SK-N-SH (cell line): ENCODE measurements around the gene IPMK. TPM values are rescaled to one million over a fixed set of nuclear protein-coding genes. Genes with fewer than 3 reads are reported as not detected.

Experiments
- CTCF ChIA-PET: fragments of 300-600, 350-600 bp; formaldehyde crosslinking; extraction: SDS; loops from one replicate; lab custom pipeline; 2021; lab: Yijun Ruan, JAX
- POLR2A ChIA-PET: fragments of 350-600 bp; sonication (Branson Sonifier 250); formaldehyde crosslinking; extraction: SDS; loops from one replicate; lab custom pipeline; 2020; ENCODE audit warnings: antibody characterized with exemption, inconsistent platforms; lab: Yijun Ruan, JAX
- DNase-seq: peaks from one replicate; pipeline ENCODE4 v3.0.0; 2012
- H2AFZ ChIP-seq: fragments of 200-600 bp; sonication (generic); 2 replicates; pipeline ENCODE4 v1.8.1; 2016; ENCODE audit warnings: antibody characterized with exemption, mild to moderate bottlenecking, low read depth
- H3F3A ChIP-seq: fragments of 200-600 bp; sonication (generic); replicated peaks from 2 replicates; pipeline ENCODE3; 2016; ENCODE audit warnings: antibody characterized with exemption, mild to moderate bottlenecking; ENCODE audit not compliant: insufficient read depth
- H3K27ac ChIP-seq, 2 experiments: fragments of 200-500 bp in 1 of 2; fragments of 200-600 bp in 1 of 2; sonication (Bioruptor generic) in 1 of 2; sonication (generic), shearing (Covaris generic) in 1 of 2; 2 replicates each; pipeline versions ENCODE4 v1.5.1 to v1.6.1; 2014 to 2016; ENCODE audit warnings: low read depth in 2 of 2, inconsistent platforms in 1 of 2, low read length in 1 of 2, mild to moderate bottlenecking in 1 of 2, mixed read lengths in 1 of 2
- H3K27me3 ChIP-seq: fragments of 200-600 bp; sonication (generic), shearing (Covaris generic); 2 replicates; pipeline ENCODE4 v1.6.1; 2016; ENCODE audit warnings: mixed run types; ENCODE audit not compliant: insufficient read depth
- H3K36me3 ChIP-seq, 2 experiments: fragments of 200-500 bp in 1 of 2; fragments of 200-600 bp in 1 of 2; sonication (Bioruptor generic) in 1 of 2; sonication (generic) in 1 of 2; replicated peaks in 1 of 2; 2 replicates each; pipeline versions ENCODE3 to v1.5.1; 2014 to 2016; ENCODE audit warnings: low read length in 1 of 2, mild to moderate bottlenecking in 1 of 2; ENCODE audit not compliant: insufficient read depth in 2 of 2, control insufficient read depth in 1 of 2
- H3K4me1 ChIP-seq, 2 experiments: fragments of 200-500 bp in 1 of 2; fragments of 200-600 bp in 1 of 2; sonication (Bioruptor generic) in 1 of 2; sonication (generic), shearing (Covaris generic) in 1 of 2; 2 replicates each; pipeline versions ENCODE4 v1.5.1 to v1.6.1; 2014 to 2016; ENCODE audit warnings: low read depth in 1 of 2, low read length in 1 of 2, mixed run types in 1 of 2; ENCODE audit not compliant: insufficient read depth in 2 of 2, control insufficient read depth in 1 of 2
- H3K4me2 ChIP-seq: fragments of 200-600 bp; sonication (generic), shearing (Covaris generic); 2 replicates; pipeline ENCODE4 v1.6.1; 2017; ENCODE audit warnings: mixed run types
- H3K4me3 ChIP-seq, 2 experiments: fragments of 200-500 bp in 1 of 2; fragments of 200-600 bp in 1 of 2; sonication (Bioruptor generic) in 1 of 2; sonication (generic), shearing (Covaris generic) in 1 of 2; 2 replicates each; pipeline versions ENCODE4 v1.5.1 to v1.8.1; 2014 to 2016; ENCODE audit warnings: low read depth in 2 of 2, inconsistent platforms in 1 of 2, low read length in 1 of 2, mild to moderate bottlenecking in 1 of 2, mixed read lengths in 1 of 2, moderate library complexity in 1 of 2
- H3K79me2 ChIP-seq: fragments of 200-600 bp; sonication (generic); 2 replicates; pipeline ENCODE4 v1.8.1; 2017; ENCODE audit warnings: mild to moderate bottlenecking; ENCODE audit not compliant: insufficient read depth
- H3K9ac ChIP-seq: fragments of 200-600 bp; sonication (generic); 2 replicates; pipeline ENCODE4 v1.6.1; 2017; ENCODE audit warnings: mixed run types
- H3K9me2 ChIP-seq: fragments of 200-600 bp; sonication (generic); 2 replicates; pipeline ENCODE4 v1.6.1; 2017; ENCODE audit warnings: mixed run types
- H3K9me3 ChIP-seq: fragments of 200-600 bp; sonication (generic); 2 replicates; pipeline ENCODE4 v1.6.1; 2017; ENCODE audit warnings: mixed run types, mild to moderate bottlenecking, moderate library complexity
- H4K20me1 ChIP-seq: fragments of 200-600 bp; sonication (generic); 2 replicates; pipeline ENCODE4 v1.6.1; 2017; ENCODE audit warnings: mild to moderate bottlenecking, mixed run types; ENCODE audit not compliant: insufficient read depth
- EZH2phosphoT487 ChIP-seq: fragments of 200-600 bp; sonication (generic); IDR thresholded peaks from 2 replicates; pipeline ENCODE4 v1.6.1; 2017; ENCODE audit warnings: low read depth, mixed run types, mild to moderate bottlenecking, antibody characterized with exemption, moderate library complexity, borderline replicate concordance
- FOSL2 ChIP-seq: IDR thresholded peaks from 2 replicates; pipeline ENCODE4 v1.4.0; 2012; ENCODE audit warnings: low read depth, mild to moderate bottlenecking, moderate library complexity, borderline replicate concordance
- JUND ChIP-seq: IDR thresholded peaks from 2 replicates; pipeline ENCODE4 v1.4.0; 2012
- NRF1 ChIP-seq: IDR thresholded peaks from 2 replicates; pipeline ENCODE4 v1.6.1; 2012; ENCODE audit warnings: low read depth, mild to moderate bottlenecking, low read length
- POLR2AphosphoS5 ChIP-seq: IDR thresholded peaks from 2 replicates; pipeline ENCODE4 v1.6.1; 2012; ENCODE audit warnings: low read depth, low read length
- RCOR1 ChIP-seq: fragments of 150-350 bp; IDR thresholded peaks from 2 replicates; pipeline ENCODE4 v1.6.1; 2017; ENCODE audit warnings: antibody characterized with exemption, low read length
- RXRA ChIP-seq: IDR thresholded peaks from 2 replicates; pipeline ENCODE4 v1.4.0; 2012; ENCODE audit warnings: low read depth, mild to moderate bottlenecking, borderline replicate concordance
- TAF1 ChIP-seq: IDR thresholded peaks from 2 replicates; pipeline ENCODE4 v1.6.1; 2012; ENCODE audit warnings: low read depth, mild to moderate bottlenecking, low read length, moderate library complexity, borderline replicate concordance
- TEAD4 ChIP-seq: IDR thresholded peaks from 2 replicates; pipeline ENCODE4 v1.4.0; 2012; ENCODE audit warnings: mild to moderate bottlenecking, borderline replicate concordance; ENCODE audit not compliant: insufficient read depth
- YY1 ChIP-seq: IDR thresholded peaks from 2 replicates; pipeline ENCODE4 v1.4.0; 2012; ENCODE audit warnings: low read depth, mild to moderate bottlenecking
- WGBS: methylation state at CpG from one replicate; pipeline ENCODE4 v1.1.6; 2017; ENCODE audit warnings: low lambda C conversion rate; 5-methylcytosine and 5-hydroxymethylcytosine counted together
- polyA plus RNA-seq, 3 experiments: library from polyadenylated mRNA; depleted of rRNA; stranded (reverse); fragments of >200 nt; gene quantifications; 2 replicates each; pipeline ENCODE4 v1.2.3, GENCODE V29; 2012
- TF ChIP-seq, protein P1 (sequence below): IDR thresholded peaks from 2 replicates; pipeline ENCODE4; 2012
- TF ChIP-seq, protein P2 (sequence below): fragments of 200-600 bp; sonication (generic); IDR thresholded peaks from 2 replicates; pipeline ENCODE4 v1.6.1; 2017; ENCODE audit warnings: antibody characterized with exemption, mild to moderate bottlenecking, moderate library complexity
- TF ChIP-seq, protein P3 (sequence below): IDR thresholded peaks from 2 replicates; pipeline ENCODE4 v1.4.0; 2012; ENCODE audit warnings: low read depth, borderline replicate concordance
- TF ChIP-seq, protein P4 (sequence below): fragments of 150-350 bp; IDR thresholded peaks from 2 replicates; pipeline ENCODE4 v1.6.1; 2016; ENCODE audit warnings: mild to moderate bottlenecking, low read depth, low read length

Gene IPMK
- polyA plus RNA-seq, 1 of the 3 experiments (the other 2 are of a cell fraction), result 0.71 TPM

DNA sequence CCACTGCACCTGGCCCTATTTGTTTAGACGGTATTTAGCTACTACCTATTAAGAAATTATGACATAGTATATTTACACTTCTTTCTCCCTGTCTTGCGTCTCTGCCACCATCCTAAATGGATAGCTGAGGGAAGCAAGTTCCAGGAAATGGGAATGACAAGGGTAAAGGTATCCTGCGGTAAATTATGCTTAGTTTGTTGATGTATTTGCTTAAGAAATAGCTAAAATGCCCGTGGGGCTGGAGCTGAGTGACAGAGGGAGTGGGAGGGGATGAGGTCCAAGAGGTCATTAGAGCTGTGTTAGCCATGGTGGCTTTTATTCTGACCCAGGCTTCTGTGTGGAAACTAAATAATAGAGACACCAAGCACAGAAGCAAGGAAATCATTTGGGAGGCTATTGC is 38.1 kb upstream of the IPMK start:
- no peaks in the 10 kb centered on the region for H3F3A ChIP-seq
- ChIA-PET CTCF (interaction anchor here (1.1 kb wide), 1 partner anchor 128 kb away, joined by 3 read pairs; no protein-coding TSS in a partner anchor), POLR2A (no interaction called here)

DNA sequence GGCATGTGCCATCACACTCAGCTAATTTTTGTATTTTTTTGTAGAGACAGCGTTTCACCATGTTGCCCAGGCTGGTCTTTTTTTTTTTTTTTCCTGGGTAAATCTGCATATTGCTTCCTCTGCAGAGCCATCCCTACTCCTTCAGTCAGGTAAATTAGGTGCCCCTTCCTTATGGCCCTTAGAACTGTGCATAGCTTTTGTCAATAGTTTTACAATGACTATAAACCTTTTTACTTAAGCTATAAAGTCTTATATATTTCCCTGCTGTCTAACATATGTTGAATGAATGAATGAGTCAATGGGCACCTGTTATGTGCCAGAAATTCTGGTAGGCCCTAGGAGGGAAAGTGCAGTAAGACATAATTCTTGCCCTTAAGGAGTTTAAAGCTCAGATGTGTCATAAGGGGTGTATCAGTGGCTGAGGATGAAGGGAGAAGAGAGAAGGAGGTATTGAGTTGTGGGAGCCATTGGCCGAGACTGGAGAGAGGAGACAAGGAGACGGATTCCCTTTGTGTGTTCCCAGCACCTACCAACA is 36.5 kb upstream of the IPMK start:
- Histone ChIP-seq H3K36me3 (no peaks in the 10 kb centered on the region), H2AFZ (no peak overlapping the region), H3K4me2 (no peak overlapping the region), H3K27me3 (no peaks in the 10 kb centered on the region), H3K9me2 (no peaks in the 10 kb centered on the region), H4K20me1 (no peaks in the 10 kb centered on the region), H3K4me1 (no peaks in the 10 kb centered on the region), H3K9ac (no peak overlapping the region), H3F3A (no peaks in the 10 kb centered on the region), H3K79me2 (no peaks in the 10 kb centered on the region), H3K4me3 (no peak overlapping the region), H3K9me3 (no peaks in the 10 kb centered on the region), H3K27ac (no peak overlapping the region)
- TF ChIP-seq, protein P1, sequence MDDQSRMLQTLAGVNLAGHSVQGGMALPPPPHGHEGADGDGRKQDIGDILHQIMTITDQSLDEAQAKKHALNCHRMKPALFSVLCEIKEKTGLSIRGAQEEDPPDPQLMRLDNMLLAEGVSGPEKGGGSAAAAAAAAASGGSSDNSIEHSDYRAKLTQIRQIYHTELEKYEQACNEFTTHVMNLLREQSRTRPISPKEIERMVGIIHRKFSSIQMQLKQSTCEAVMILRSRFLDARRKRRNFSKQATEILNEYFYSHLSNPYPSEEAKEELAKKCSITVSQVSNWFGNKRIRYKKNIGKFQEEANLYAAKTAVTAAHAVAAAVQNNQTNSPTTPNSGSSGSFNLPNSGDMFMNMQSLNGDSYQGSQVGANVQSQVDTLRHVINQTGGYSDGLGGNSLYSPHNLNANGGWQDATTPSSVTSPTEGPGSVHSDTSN, result no peak
- TF ChIP-seq POLR2AphosphoS5 (no peak), YY1 (no peak), TEAD4 (no peak), NRF1 (no peak), RXRA (no peak), RCOR1 (no peak), TAF1 (no peak)
- TF ChIP-seq, protein P2, sequence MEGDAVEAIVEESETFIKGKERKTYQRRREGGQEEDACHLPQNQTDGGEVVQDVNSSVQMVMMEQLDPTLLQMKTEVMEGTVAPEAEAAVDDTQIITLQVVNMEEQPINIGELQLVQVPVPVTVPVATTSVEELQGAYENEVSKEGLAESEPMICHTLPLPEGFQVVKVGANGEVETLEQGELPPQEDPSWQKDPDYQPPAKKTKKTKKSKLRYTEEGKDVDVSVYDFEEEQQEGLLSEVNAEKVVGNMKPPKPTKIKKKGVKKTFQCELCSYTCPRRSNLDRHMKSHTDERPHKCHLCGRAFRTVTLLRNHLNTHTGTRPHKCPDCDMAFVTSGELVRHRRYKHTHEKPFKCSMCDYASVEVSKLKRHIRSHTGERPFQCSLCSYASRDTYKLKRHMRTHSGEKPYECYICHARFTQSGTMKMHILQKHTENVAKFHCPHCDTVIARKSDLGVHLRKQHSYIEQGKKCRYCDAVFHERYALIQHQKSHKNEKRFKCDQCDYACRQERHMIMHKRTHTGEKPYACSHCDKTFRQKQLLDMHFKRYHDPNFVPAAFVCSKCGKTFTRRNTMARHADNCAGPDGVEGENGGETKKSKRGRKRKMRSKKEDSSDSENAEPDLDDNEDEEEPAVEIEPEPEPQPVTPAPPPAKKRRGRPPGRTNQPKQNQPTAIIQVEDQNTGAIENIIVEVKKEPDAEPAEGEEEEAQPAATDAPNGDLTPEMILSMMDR, result no peak
- TF ChIP-seq, protein P3, sequence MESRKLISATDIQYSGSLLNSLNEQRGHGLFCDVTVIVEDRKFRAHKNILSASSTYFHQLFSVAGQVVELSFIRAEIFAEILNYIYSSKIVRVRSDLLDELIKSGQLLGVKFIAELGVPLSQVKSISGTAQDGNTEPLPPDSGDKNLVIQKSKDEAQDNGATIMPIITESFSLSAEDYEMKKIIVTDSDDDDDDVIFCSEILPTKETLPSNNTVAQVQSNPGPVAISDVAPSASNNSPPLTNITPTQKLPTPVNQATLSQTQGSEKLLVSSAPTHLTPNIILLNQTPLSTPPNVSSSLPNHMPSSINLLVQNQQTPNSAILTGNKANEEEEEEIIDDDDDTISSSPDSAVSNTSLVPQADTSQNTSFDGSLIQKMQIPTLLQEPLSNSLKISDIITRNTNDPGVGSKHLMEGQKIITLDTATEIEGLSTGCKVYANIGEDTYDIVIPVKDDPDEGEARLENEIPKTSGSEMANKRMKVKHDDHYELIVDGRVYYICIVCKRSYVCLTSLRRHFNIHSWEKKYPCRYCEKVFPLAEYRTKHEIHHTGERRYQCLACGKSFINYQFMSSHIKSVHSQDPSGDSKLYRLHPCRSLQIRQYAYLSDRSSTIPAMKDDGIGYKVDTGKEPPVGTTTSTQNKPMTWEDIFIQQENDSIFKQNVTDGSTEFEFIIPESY, result no peak
- CTCF ChIA-PET, result interaction anchor here (0.8 to 1.6 kb wide), 3 partner anchors 10 to 127 kb away, joined by 3 to 5 read pairs (median 4); no protein-coding TSS in a partner anchor
- no peak for DNase-seq
- WGBS, result 66% methylated on average over 3 of the region's 3 CpGs
- POLR2A ChIA-PET, result no interaction called here

More for the DNA sequence above, 38.1 kb upstream of the IPMK start:
- H3K27ac ChIP-seq, result no peak overlapping the region
- no peaks in the 10 kb centered on the region for H3K36me3 ChIP-seq
- H3K4me3 ChIP-seq, result no peak overlapping the region
- no peak overlapping the region for H2AFZ ChIP-seq
- TF ChIP-seq, protein P4, sequence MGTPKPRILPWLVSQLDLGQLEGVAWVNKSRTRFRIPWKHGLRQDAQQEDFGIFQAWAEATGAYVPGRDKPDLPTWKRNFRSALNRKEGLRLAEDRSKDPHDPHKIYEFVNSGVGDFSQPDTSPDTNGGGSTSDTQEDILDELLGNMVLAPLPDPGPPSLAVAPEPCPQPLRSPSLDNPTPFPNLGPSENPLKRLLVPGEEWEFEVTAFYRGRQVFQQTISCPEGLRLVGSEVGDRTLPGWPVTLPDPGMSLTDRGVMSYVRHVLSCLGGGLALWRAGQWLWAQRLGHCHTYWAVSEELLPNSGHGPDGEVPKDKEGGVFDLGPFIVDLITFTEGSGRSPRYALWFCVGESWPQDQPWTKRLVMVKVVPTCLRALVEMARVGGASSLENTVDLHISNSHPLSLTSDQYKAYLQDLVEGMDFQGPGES, result no peak
- no peak for TF ChIP-seq FOSL2
- TF ChIP-seq EZH2phosphoT487, result no peak
- no peak for TF ChIP-seq JUND
- TF ChIP-seq, all 33 proteins: peak for 0
- H3K27me3 ChIP-seq, result no peaks in the 10 kb centered on the region
- no peaks in the 10 kb centered on the region for H3K79me2 ChIP-seq
- WGBS, result 48% methylated on average over 4 of the region's 4 CpGs
- H4K20me1 ChIP-seq, result no peaks in the 10 kb centered on the region
- H3K4me1 ChIP-seq, result no peaks in the 10 kb centered on the region
- H3K4me2 ChIP-seq, result no peak overlapping the region
- DNase-seq, result no peak
- H3K9me2 ChIP-seq, result no peaks in the 10 kb centered on the region
- H3K9me3 ChIP-seq, result no peaks in the 10 kb centered on the region
- no peak overlapping the region for H3K9ac ChIP-seq
